ENCODE measurements around the gene SH3TC1.

DNA sequence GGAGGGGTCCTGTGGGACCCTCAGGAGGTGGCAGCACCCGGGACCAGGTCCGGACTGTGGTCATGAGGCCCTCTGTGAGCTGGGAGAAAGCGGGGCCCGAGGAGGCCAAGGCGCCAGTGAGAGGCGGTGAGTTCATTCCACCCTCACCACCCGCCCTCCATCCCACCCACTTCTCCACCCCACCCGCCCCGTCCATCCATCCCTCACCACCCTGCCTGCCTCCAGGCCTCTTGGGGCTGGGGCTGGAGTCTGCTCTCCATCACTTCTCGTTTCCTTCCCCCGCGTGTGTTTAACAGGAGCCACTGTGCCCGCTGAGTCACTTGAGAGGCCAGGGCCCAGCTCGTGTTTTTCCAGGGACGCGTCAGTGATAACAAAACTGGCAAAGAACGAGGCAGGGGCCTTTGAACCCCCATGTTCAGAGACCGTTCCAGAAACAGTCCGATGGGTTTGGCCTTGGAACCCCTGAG is 6.2 kb downstream of the SH3TC1 start:
- TF ChIP-seq, protein P1, sequence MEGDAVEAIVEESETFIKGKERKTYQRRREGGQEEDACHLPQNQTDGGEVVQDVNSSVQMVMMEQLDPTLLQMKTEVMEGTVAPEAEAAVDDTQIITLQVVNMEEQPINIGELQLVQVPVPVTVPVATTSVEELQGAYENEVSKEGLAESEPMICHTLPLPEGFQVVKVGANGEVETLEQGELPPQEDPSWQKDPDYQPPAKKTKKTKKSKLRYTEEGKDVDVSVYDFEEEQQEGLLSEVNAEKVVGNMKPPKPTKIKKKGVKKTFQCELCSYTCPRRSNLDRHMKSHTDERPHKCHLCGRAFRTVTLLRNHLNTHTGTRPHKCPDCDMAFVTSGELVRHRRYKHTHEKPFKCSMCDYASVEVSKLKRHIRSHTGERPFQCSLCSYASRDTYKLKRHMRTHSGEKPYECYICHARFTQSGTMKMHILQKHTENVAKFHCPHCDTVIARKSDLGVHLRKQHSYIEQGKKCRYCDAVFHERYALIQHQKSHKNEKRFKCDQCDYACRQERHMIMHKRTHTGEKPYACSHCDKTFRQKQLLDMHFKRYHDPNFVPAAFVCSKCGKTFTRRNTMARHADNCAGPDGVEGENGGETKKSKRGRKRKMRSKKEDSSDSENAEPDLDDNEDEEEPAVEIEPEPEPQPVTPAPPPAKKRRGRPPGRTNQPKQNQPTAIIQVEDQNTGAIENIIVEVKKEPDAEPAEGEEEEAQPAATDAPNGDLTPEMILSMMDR (IDR thresholded peaks at IDR 0.05; ENCODE audit: insufficient read depth, low read depth, low read length), result no peak
- TF ChIP-seq EZH2 (IDR thresholded peaks at IDR 0.05; ENCODE audit: insufficient read depth, low read length), result no peak
